Trophoblast cell (in vitro differentiated cells and primary cell): ENCODE measurements around the gene ARMC12.

Source experiments
- DNase-seq, 2 donors: peaks; one replicate each; pipeline ENCODE4 v3.0.0-alpha.2; 2016
- H2AFZ ChIP-seq: 2 replicates; pipeline ENCODE4 v1.6.1; 2013; ENCODE audit warnings: low read length, moderate library complexity, mild to moderate bottlenecking; ENCODE audit not compliant: insufficient read depth, poor library complexity
- H2AK5ac ChIP-seq: 2 replicates; pipeline ENCODE4 v1.6.1; 2013; ENCODE audit warnings: mild to moderate bottlenecking, low read length
- H2BK120ac ChIP-seq: 2 replicates; pipeline ENCODE4 v1.6.1; 2013; ENCODE audit warnings: low read length, mild to moderate bottlenecking, moderate library complexity; ENCODE audit not compliant: insufficient read depth, poor library complexity
- H2BK12ac ChIP-seq: 2 replicates; pipeline ENCODE4 v1.6.1; 2013; ENCODE audit warnings: mild to moderate bottlenecking, low read length, moderate library complexity
- H2BK5ac ChIP-seq: 2 replicates; pipeline ENCODE4 v1.6.1; 2013; ENCODE audit warnings: low read length, low read depth, moderate library complexity, mild to moderate bottlenecking; ENCODE audit not compliant: poor library complexity
- H3K14ac ChIP-seq: 2 replicates; pipeline ENCODE4 v1.6.1; 2013; ENCODE audit warnings: mild to moderate bottlenecking, low read length
- H3K18ac ChIP-seq: 2 replicates; pipeline ENCODE4 v1.6.1; 2013; ENCODE audit warnings: mild to moderate bottlenecking, low read length
- H3K23ac ChIP-seq: 2 replicates; pipeline ENCODE4 v1.6.1; 2013; ENCODE audit warnings: low read length
- H3K27ac ChIP-seq: 2 replicates; pipeline ENCODE4 v1.5.1; 2013; ENCODE audit warnings: low read depth, mild to moderate bottlenecking, inconsistent platforms, low read length, moderate library complexity
- H3K27me3 ChIP-seq: 2 replicates; pipeline ENCODE4 v1.6.1; 2013; ENCODE audit warnings: inconsistent platforms, mild to moderate bottlenecking, low read length, moderate library complexity; ENCODE audit not compliant: insufficient read depth
- H3K36me3 ChIP-seq, 2 experiments: 1 replicate in 1 of 2; 2 replicates in 1 of 2; pipeline ENCODE4 v1.6.1; 2013; ENCODE audit warnings: low read length in 2 of 2, mild to moderate bottlenecking in 2 of 2, moderate library complexity in 1 of 2; ENCODE audit not compliant: insufficient read depth in 2 of 2, control insufficient read depth in 1 of 2
- H3K4ac ChIP-seq: 2 replicates; pipeline ENCODE4 v1.6.1; 2013; ENCODE audit warnings: low read depth, mild to moderate bottlenecking, low read length, moderate library complexity
- H3K4me1 ChIP-seq, 2 experiments: 1 replicate in 1 of 2; 2 replicates in 1 of 2; pipeline ENCODE4 v1.6.1; 2013; ENCODE audit warnings: low read length in 2 of 2, mild to moderate bottlenecking in 2 of 2, moderate library complexity in 1 of 2; ENCODE audit not compliant: insufficient read depth in 2 of 2, control insufficient read depth in 1 of 2
- H3K4me2 ChIP-seq: 2 replicates; pipeline ENCODE4 v1.6.1; 2013; ENCODE audit warnings: inconsistent platforms, mild to moderate bottlenecking, low read length, moderate library complexity
- H3K4me3 ChIP-seq: 2 replicates; pipeline ENCODE4 v1.5.1; 2013; ENCODE audit warnings: mild to moderate bottlenecking, low read depth, low read length, inconsistent platforms
- H3K79me1 ChIP-seq: one replicate; pipeline ENCODE4 v1.6.1; 2013; ENCODE audit warnings: low read length
- H3K79me2 ChIP-seq: 2 replicates; pipeline ENCODE4 v1.6.1; 2013; ENCODE audit warnings: low read length, mild to moderate bottlenecking; ENCODE audit not compliant: control insufficient read depth, insufficient read depth, poor library complexity
- H3K9ac ChIP-seq: 2 replicates; pipeline ENCODE4 v1.6.1; 2013; ENCODE audit warnings: mild to moderate bottlenecking, low read length
- H3K9me3 ChIP-seq: 2 replicates; pipeline ENCODE4 v1.6.1; 2013; ENCODE audit warnings: low read depth, mild to moderate bottlenecking, control low read depth, inconsistent platforms, low read length; ENCODE audit not compliant: insufficient read depth
- H4K12ac ChIP-seq: 2 replicates; pipeline ENCODE4 v1.6.1; 2013; ENCODE audit warnings: low read depth, mild to moderate bottlenecking, low read length, moderate library complexity
- H4K8ac ChIP-seq: 2 replicates; pipeline ENCODE4 v1.6.1; 2013; ENCODE audit warnings: low read depth, mild to moderate bottlenecking, low read length, moderate library complexity
- H4K91ac ChIP-seq: one replicate; pipeline ENCODE4 v1.6.1; 2013; ENCODE audit warnings: low read depth, mild to moderate bottlenecking, low read length, moderate library complexity
- WGBS: extraction: QIAGEN DNeasy Blood & Tissue Kit; methylation state at CpG from one replicate; pipeline ENCODE4 v1.1.7; 2013; ENCODE audit warnings: missing lambda C conversion rate; ENCODE audit not compliant: insufficient read length, insufficient coverage; ENCODE audit errors: extremely low coverage; 5-methylcytosine and 5-hydroxymethylcytosine counted together

ARMC12 gene

DNA sequence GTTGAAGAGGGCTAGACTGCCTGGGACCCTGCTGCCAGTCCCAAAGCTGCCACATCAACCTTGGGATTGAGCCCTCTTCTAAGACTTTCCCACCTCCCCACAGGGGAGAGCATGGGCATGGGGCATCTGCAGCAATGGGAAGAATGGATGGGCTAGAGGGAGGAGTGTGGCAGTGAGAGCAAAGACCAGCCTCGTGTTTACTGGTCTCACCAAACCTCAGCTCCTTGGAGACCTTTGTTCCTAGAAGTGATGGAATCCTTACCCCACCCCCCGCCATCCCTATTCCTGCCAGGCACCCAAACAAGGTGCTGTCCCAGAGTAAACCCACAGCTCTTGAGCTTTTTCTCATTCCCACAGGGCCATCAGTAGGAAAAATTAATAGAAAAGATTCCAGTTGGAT lies 20.0 kb upstream of the ARMC12 start:
- H3K27ac ChIP-seq = no peak overlapping the region
- H3K14ac ChIP-seq = no peak overlapping the region
- H3K4ac ChIP-seq = no peak overlapping the region
- H3K18ac ChIP-seq = no peak overlapping the region
- no peak overlapping the region for H3K4me3 ChIP-seq
- no peak for DNase-seq
- H2AFZ ChIP-seq = no peak overlapping the region
- whole genome bisulfite sequencing = no CpG with 5 or more reads among the region's 2 CpGs
- H3K9ac ChIP-seq = no peak overlapping the region
- H3K27me3 ChIP-seq = no peaks in the 10 kb centered on the region
- H3K9me3 ChIP-seq = no peaks in the 10 kb centered on the region
- no peak overlapping the region for H2BK120ac ChIP-seq
- H3K4me2 ChIP-seq = no peak overlapping the region
- no peak overlapping the region for H2BK5ac ChIP-seq
- H3K4me1 ChIP-seq = peaks cover 8 to 14% of the 10 kb centered on the region in 2 experiments
- H4K8ac ChIP-seq = no peak overlapping the region
- no peak overlapping the region for H3K23ac ChIP-seq
- H3K36me3 ChIP-seq = no peaks in the 10 kb centered on the region
- H2AK5ac ChIP-seq = no peak overlapping the region
- H3K79me2 ChIP-seq = no peaks in the 10 kb centered on the region
- peaks cover 4% of the 10 kb centered on the region for H3K79me1 ChIP-seq
- H4K12ac ChIP-seq = no peak overlapping the region
- H4K91ac ChIP-seq = no peak overlapping the region
- H2BK12ac ChIP-seq = no peak overlapping the region

GRCh38 chr6:35717449-35718374 lies 19.1 kb upstream of the ARMC12 start:
- peaks cover 8 to 14% of the 10 kb centered on the region in 2 experiments for H3K4me1 ChIP-seq
- H3K36me3 ChIP-seq = no peaks in the 10 kb centered on the region
- no peak overlapping the region for H4K8ac ChIP-seq
- H4K91ac ChIP-seq = no peak overlapping the region
- no peak overlapping the region for H3K23ac ChIP-seq
- H3K79me2 ChIP-seq = no peaks in the 10 kb centered on the region
- no peak overlapping the region for H3K27ac ChIP-seq
- H3K79me1 ChIP-seq = peaks cover 4% of the 10 kb centered on the region
- no peaks in the 10 kb centered on the region for H3K9me3 ChIP-seq
- no peaks in the 10 kb centered on the region for H3K27me3 ChIP-seq
- no peak overlapping the region for H3K4me3 ChIP-seq
- no peak overlapping the region for H3K18ac ChIP-seq
- H2AK5ac ChIP-seq = no peak overlapping the region
- no peak overlapping the region for H4K12ac ChIP-seq
- H3K14ac ChIP-seq = no peak overlapping the region
- H2BK120ac ChIP-seq = no peak overlapping the region
- H3K4me2 ChIP-seq = no peak overlapping the region
- H2BK5ac ChIP-seq = no peak overlapping the region
- no peak overlapping the region for H2BK12ac ChIP-seq
- H2AFZ ChIP-seq = no peak overlapping the region
- H3K4ac ChIP-seq = no peak overlapping the region
- no peak for DNase-seq
- WGBS = no CpG with 5 or more reads among the region's 19 CpGs
- no peak overlapping the region for H3K9ac ChIP-seq

DNA sequence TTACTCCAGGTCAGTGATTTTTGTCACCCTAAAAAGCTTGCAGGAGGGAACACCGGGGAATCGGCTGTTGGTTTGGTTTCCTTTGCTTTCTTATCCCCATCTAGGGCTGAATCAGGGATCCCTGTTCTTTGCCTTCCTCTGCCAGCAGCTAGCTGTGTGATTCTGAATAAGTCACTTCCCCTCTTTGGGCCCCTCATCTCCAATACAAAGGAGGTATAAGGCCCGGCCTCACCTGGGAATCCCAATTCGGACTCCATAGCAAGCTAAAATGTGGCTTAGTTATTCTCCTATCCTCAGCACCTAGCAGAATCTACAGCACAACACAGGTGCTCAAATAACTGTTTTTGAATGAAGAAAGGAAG lies 18.5 kb upstream of the ARMC12 start:
- no peak for DNase-seq
- Histone ChIP-seq H3K4me3 (no peak overlapping the region), H3K27ac (no peak overlapping the region), H2BK120ac (no peak overlapping the region), H3K9me3 (no peaks in the 10 kb centered on the region), H3K23ac (no peak overlapping the region), H3K14ac (no peak overlapping the region), H2AK5ac (no peak overlapping the region), H4K8ac (no peak overlapping the region), H3K4me1 (peaks cover 8 to 14% of the 10 kb centered on the region in 2 experiments), H3K4ac (no peak overlapping the region), H3K9ac (no peak overlapping the region), H2BK12ac (no peak overlapping the region), H3K79me1 (peaks cover 4% of the 10 kb centered on the region), H4K12ac (no peak overlapping the region), H2BK5ac (no peak overlapping the region), H3K27me3 (no peaks in the 10 kb centered on the region), H4K91ac (no peak overlapping the region), H3K79me2 (no peaks in the 10 kb centered on the region), H3K4me2 (no peak overlapping the region), H2AFZ (no peak overlapping the region), H3K18ac (no peak overlapping the region), H3K36me3 (no peaks in the 10 kb centered on the region)
- WGBS = no CpG with 5 or more reads among the region's 4 CpGs

DNA sequence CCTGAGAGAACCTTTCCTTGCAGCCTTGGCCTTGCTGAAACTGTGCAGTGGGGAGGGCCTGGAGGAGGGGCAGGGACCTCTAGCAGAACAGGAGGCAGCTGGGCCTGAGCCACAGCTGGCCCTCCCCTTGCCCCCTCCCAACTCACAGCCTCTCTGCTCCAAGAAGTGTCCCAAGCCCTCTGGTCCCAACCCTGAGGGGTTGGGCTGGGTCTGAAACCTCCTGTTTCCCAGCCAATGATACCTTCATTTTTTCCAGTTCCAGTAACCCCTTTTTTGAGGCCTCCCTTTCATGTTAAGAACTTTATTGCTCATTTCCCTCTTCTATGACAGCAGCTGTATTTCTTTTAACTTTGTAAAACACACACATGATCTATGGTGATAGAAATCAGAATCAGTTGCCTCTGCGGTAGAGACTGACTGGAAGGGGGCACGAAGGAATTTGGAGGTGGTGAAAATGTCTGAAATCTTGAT lies 17.9 kb upstream of the ARMC12 start:
- Histone ChIP-seq H4K91ac (no peak overlapping the region), H4K8ac (no peak overlapping the region), H2BK5ac (no peak overlapping the region), H3K79me2 (no peaks in the 10 kb centered on the region), H2AK5ac (no peak overlapping the region), H3K4me1 (peaks cover 8 to 14% of the 10 kb centered on the region in 2 experiments), H3K27ac (no peak overlapping the region), H3K36me3 (no peaks in the 10 kb centered on the region), H3K79me1 (peaks cover 4% of the 10 kb centered on the region), H2AFZ (no peak overlapping the region), H3K9ac (no peak overlapping the region), H3K4me3 (no peak overlapping the region), H3K18ac (no peak overlapping the region), H3K4me2 (no peak overlapping the region), H3K14ac (peak overlapping the region; percentile 18), H3K4ac (no peak overlapping the region), H2BK12ac (no peak overlapping the region), H3K23ac (no peak overlapping the region), H4K12ac (no peak overlapping the region), H3K27me3 (no peaks in the 10 kb centered on the region), H2BK120ac (no peak overlapping the region), H3K9me3 (no peaks in the 10 kb centered on the region)
- no peak for DNase-seq
- WGBS = no CpG with 5 or more reads among the region's 2 CpGs
